HG02884 (cell line): ENCODE data around the gene TC2N.
"Not testable (repeated sequence)": the region's sequence is repeated elsewhere in the genome, so short reads cannot be mapped to it uniquely, and the experiment has no call there.

Experiments used
- ATAC-seq: cut with Tn5 transposase; IDR thresholded peaks from one replicate; pipeline ENCODE4 v1.9.1; 2021; ENCODE audit warnings: mild to moderate bottlenecking, moderate library complexity; ENCODE audit not compliant: unreplicated experiment

The TC2N gene

GRCh38 chr14:91770185-91770584 lies 97.2 kb downstream of the TC2N start:
- no peak for ATAC-seq

- no peak for ATAC-seq
These were observed 111.6 kb downstream of the TC2N start for GRCh38 chr14:91755570-91756295.

- ATAC-seq = no peak
These were observed 112.5 kb downstream of the TC2N start for GRCh38 chr14:91754819-91755218.

- ATAC-seq = no peak
These were observed 113.2 kb downstream of the TC2N start for GRCh38 chr14:91754185-91754584.

GRCh38 chr14:91753501-91754128 lies 113.7 kb downstream of the TC2N start:
- no peak for ATAC-seq

GRCh38 chr14:91752961-91753360 lies 114.4 kb downstream of the TC2N start:
- ATAC-seq = no peak

- no peak for ATAC-seq
These were observed 115.6 kb downstream of the TC2N start for GRCh38 chr14:91751719-91752118.

- ATAC-seq = no peak
These were observed 116.6 kb downstream of the TC2N start for GRCh38 chr14:91750634-91751198.

GRCh38 chr14:91749868-91750267 lies 117.5 kb downstream of the TC2N start:
- no peak for ATAC-seq

GRCh38 chr14:91748049-91748448 lies 119.3 kb downstream of the TC2N start:
- no peak for ATAC-seq

GRCh38 chr14:91745344-91745743 lies 122.0 kb downstream of the TC2N start:
- ATAC-seq = no peak

GRCh38 chr14:91744068-91744480 lies 123.3 kb downstream of the TC2N start:
- ATAC-seq = no peak

- ATAC-seq = no peak
These were observed 124.1 kb downstream of the TC2N start for GRCh38 chr14:91743305-91743653.

GRCh38 chr14:91742621-91743304 lies 124.6 kb downstream of the TC2N start:
- ATAC-seq = no peak

GRCh38 chr14:91739867-91740266 lies 127.5 kb downstream of the TC2N start:
- not testable (repeated sequence) for ATAC-seq

- no peak for ATAC-seq
These were observed 129.7 kb downstream of the TC2N start for GRCh38 chr14:91737619-91738018.

- no peak for ATAC-seq
These were observed 134.4 kb downstream of the TC2N start for GRCh38 chr14:91732859-91733477.

GRCh38 chr14:91732439-91732838 lies 134.9 kb downstream of the TC2N start:
- ATAC-seq = no peak

- no peak for ATAC-seq
These were observed 135.3 kb downstream of the TC2N start, which contains the start of gene CATSPERB for GRCh38 chr14:91731986-91732385. Gene CATSPERB (minus strand): TSS chr14:91732086. CDS start chr14:91729479, 2,607 bp downstream.

GRCh38 chr14:91731018-91731417 lies 136.3 kb downstream of the TC2N start:
- ATAC-seq = no peak

GRCh38 chr14:91729756-91730155 lies 137.6 kb downstream of the TC2N start:
- ATAC-seq = no peak
